SW480 (cell line): ENCODE results near the gene RIC1.
A peak's percentile ranks its signal among the peaks of the same experiment; 100 is the strongest.
"Not testable (repeated sequence)": the region's sequence is repeated elsewhere in the genome, so short reads cannot be mapped to it uniquely, and the experiment has no call there.

Experiments
- DNase-seq: peaks from one replicate; pipeline ENCODE4 v3.0.0-alpha.2; 2016; ENCODE audit warnings: low spot score

Gene RIC1

GRCh38 chr9:5624655-5625054 is 4.3 kb upstream of the RIC1 start:
- no peak for DNase-seq

- no peak for DNase-seq
Observed at GRCh38 chr9:5626727-5627634, 1.9 kb upstream of the RIC1 start.

- DNase-seq, result not testable (repeated sequence)
Observed at GRCh38 chr9:5627686-5628085, 1.2 kb upstream of the RIC1 start.

GRCh38 chr9:5628183-5628529 is 751 bp upstream of the RIC1 start:
- no peak for DNase-seq

- peak; percentile 33 for DNase-seq
Observed at GRCh38 chr9:5629312-5630080, 589 bp downstream of the RIC1 start.

- peak; percentile 36 for DNase-seq
Observed at GRCh38 chr9:5630081-5630507, 1.2 kb downstream of the RIC1 start.

- no peak for DNase-seq
Observed at GRCh38 chr9:5631026-5631425, 2.1 kb downstream of the RIC1 start.

GRCh38 chr9:5632540-5632939 is 3.6 kb downstream of the RIC1 start:
- no peak for DNase-seq

- DNase-seq, result no peak
Observed at GRCh38 chr9:5633243-5633642, 4.3 kb downstream of the RIC1 start.

- no peak for DNase-seq
Observed at GRCh38 chr9:5635390-5635789, 6.5 kb downstream of the RIC1 start.

- no peak for DNase-seq
Observed at GRCh38 chr9:5639816-5640215, 10.9 kb downstream of the RIC1 start.

GRCh38 chr9:5642170-5642569 is 13.3 kb downstream of the RIC1 start:
- no peak for DNase-seq

GRCh38 chr9:5643005-5643624 is 14.2 kb downstream of the RIC1 start:
- no peak for DNase-seq

- DNase-seq, result no peak
Observed at GRCh38 chr9:5644501-5644900, 15.6 kb downstream of the RIC1 start.

GRCh38 chr9:5646116-5646515 is 17.2 kb downstream of the RIC1 start:
- no peak for DNase-seq

- no peak for DNase-seq
Observed at GRCh38 chr9:5650356-5651105, 21.6 kb downstream of the RIC1 start.

- DNase-seq, result no peak
Observed at GRCh38 chr9:5651246-5651645, 22.3 kb downstream of the RIC1 start.

GRCh38 chr9:5652821-5653220 is 23.9 kb downstream of the RIC1 start:
- no peak for DNase-seq

GRCh38 chr9:5662804-5663203 is 33.9 kb downstream of the RIC1 start:
- DNase-seq, result not testable (repeated sequence)

- DNase-seq, result no peak
Observed at GRCh38 chr9:5665059-5665458, 36.2 kb downstream of the RIC1 start.

GRCh38 chr9:5667391-5667790 is 38.5 kb downstream of the RIC1 start:
- no peak for DNase-seq

GRCh38 chr9:5670079-5670478 is 41.2 kb downstream of the RIC1 start:
- DNase-seq, result no peak
